OCI-LY1 (cell line): ENCODE measurements around the gene TYSND1.

ENCODE experiments used
- H2AFZ ChIP-seq: fragments of 200-600 bp; sonication (generic), shearing (Covaris generic); 2 replicates; pipeline ENCODE4 v1.6.0; 2014; ENCODE audit warnings: antibody characterized with exemption, mild to moderate bottlenecking, low read length
- H3F3A ChIP-seq: fragments of 200-600 bp; sonication (generic), shearing (Covaris generic); 2 replicates; pipeline ENCODE4 v1.6.0; 2014; ENCODE audit warnings: mild to moderate bottlenecking, antibody characterized with exemption, low read length, moderate library complexity; ENCODE audit not compliant: insufficient read depth
- H3K27ac ChIP-seq: fragments of 200-600 bp; sonication (generic); 2 replicates; pipeline ENCODE4 v1.5.1; 2014; ENCODE audit warnings: low read length, mixed run types, mild to moderate bottlenecking, low read depth; ENCODE audit not compliant: poor library complexity, severe bottlenecking
- H3K27me3 ChIP-seq: fragments of 200-600 bp; sonication (generic); 2 replicates; pipeline ENCODE4 v1.6.0; 2014; ENCODE audit warnings: antibody characterized with exemption, mild to moderate bottlenecking, low read length, moderate library complexity; ENCODE audit not compliant: insufficient read depth
- H3K36me3 ChIP-seq: fragments of 200-600 bp; sonication (generic); 2 replicates; pipeline ENCODE4 v1.6.1; 2014; ENCODE audit warnings: mild to moderate bottlenecking, antibody characterized with exemption, low read length, moderate library complexity, mixed read lengths; ENCODE audit not compliant: insufficient read depth
- H3K4me1 ChIP-seq: fragments of 200-600 bp; sonication (generic); 2 replicates; pipeline ENCODE4 v1.5.1; 2014; ENCODE audit warnings: mild to moderate bottlenecking, low read length, moderate library complexity; ENCODE audit not compliant: insufficient read depth, severe bottlenecking
- H3K4me2 ChIP-seq: fragments of 200-600 bp; sonication (generic), shearing (Covaris generic); 2 replicates; pipeline ENCODE4 v1.6.1; 2014; ENCODE audit warnings: low read length
- H3K4me3 ChIP-seq: fragments of 200-600 bp; sonication (generic); 2 replicates; pipeline ENCODE4 v1.5.1; 2014; ENCODE audit warnings: low read length, low read depth, mild to moderate bottlenecking, mixed read lengths; ENCODE audit not compliant: poor library complexity, severe bottlenecking
- H3K79me2 ChIP-seq: fragments of 200-600 bp; shearing (Covaris generic); 2 replicates; pipeline ENCODE4 v1.6.1; 2016; ENCODE audit warnings: mixed run types, low read length, mixed read lengths; ENCODE audit not compliant: insufficient read depth
- H3K9ac ChIP-seq: fragments of 200-600 bp; sonication (generic), shearing (Covaris generic); 2 replicates; pipeline ENCODE4 v1.6.1; 2014; ENCODE audit warnings: mild to moderate bottlenecking, low read length, mixed read lengths
- H3K9me2 ChIP-seq: fragments of 200-600 bp; sonication (generic), shearing (Covaris generic); 2 replicates; pipeline ENCODE4 v1.6.1; 2014; ENCODE audit warnings: low read depth, mild to moderate bottlenecking, low read length, mixed read lengths
- H3K9me3 ChIP-seq: fragments of 200-600 bp; shearing (Covaris generic); 2 replicates; pipeline ENCODE4 v1.6.1; 2014; ENCODE audit warnings: low read length, mixed read lengths
- H4K20me1 ChIP-seq: fragments of 200-600 bp; sonication (generic), shearing (Covaris generic); 2 replicates; pipeline ENCODE4 v1.6.0; 2016; ENCODE audit warnings: mild to moderate bottlenecking, low read length; ENCODE audit not compliant: insufficient read depth
- EZH2 ChIP-seq: fragments of 200-600 bp; sonication (generic), shearing (Covaris generic); IDR thresholded peaks from 2 replicates; pipeline ENCODE4 v1.8.0; 2017; ENCODE audit warnings: borderline replicate concordance, mixed run types, mild to moderate bottlenecking, antibody characterized with exemption, low read length, moderate library complexity, mixed read lengths
- TF ChIP-seq, protein P1 (sequence below): fragments of 200-600 bp; sonication (generic), shearing (Covaris generic); IDR thresholded peaks from 2 replicates; pipeline ENCODE4 v1.5.1; 2017; ENCODE audit warnings: mild to moderate bottlenecking, antibody characterized with exemption, low read length, moderate library complexity, mixed read lengths

TYSND1 gene

DNA sequence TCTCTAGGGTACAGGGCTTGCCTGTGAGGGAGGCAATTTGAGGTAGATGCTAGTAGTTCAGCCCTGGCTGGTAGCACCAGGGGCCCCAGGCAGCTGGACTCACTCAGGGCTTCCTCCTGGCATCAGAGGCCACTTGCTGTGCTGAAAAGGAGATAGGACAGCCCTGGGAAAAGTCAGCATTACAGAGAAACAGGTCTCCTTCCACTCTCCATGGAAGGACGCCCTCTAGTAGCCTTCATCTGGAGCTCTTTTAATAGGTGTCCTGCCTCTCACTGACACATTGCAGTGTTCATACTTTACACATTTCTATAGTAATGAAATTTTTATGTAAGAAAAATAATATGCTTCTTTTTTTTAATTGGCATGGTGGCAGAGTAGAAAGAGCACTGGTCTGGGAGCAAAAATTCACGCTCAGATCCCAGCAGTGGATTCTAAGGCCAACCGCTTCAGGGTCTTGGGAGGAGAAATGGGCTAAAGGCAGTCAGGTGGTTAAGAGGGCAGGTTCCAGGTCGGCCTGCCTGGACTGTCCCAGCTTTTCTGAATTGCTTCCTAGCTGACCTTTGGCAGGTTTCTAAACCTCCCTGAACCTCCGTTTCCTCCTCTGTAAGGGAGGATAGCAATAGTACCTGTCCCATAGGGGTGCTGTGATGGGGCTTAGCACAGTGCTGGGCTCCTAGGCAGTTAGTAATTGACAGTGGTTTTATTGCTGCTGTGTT is 49.6 kb downstream of the TYSND1 start:
- Histone ChIP-seq H3F3A (no peaks in the 10 kb centered on the region), H2AFZ (no peak overlapping the region), H3K27ac (no peak overlapping the region), H3K9me2 (no peaks in the 10 kb centered on the region), H3K36me3 (no peaks in the 10 kb centered on the region; the same call in 1 of the 2 replicates), H3K79me2 (no peaks in the 10 kb centered on the region), H3K4me1 (no peaks in the 10 kb centered on the region), H3K4me3 (no peak overlapping the region), H3K27me3 (no peaks in the 10 kb centered on the region), H4K20me1 (no peaks in the 10 kb centered on the region), H3K9me3 (no peaks in the 10 kb centered on the region), H3K9ac (no peak overlapping the region), H3K4me2 (no peak overlapping the region)
- no peak for TF ChIP-seq EZH2
- TF ChIP-seq, protein P1, sequence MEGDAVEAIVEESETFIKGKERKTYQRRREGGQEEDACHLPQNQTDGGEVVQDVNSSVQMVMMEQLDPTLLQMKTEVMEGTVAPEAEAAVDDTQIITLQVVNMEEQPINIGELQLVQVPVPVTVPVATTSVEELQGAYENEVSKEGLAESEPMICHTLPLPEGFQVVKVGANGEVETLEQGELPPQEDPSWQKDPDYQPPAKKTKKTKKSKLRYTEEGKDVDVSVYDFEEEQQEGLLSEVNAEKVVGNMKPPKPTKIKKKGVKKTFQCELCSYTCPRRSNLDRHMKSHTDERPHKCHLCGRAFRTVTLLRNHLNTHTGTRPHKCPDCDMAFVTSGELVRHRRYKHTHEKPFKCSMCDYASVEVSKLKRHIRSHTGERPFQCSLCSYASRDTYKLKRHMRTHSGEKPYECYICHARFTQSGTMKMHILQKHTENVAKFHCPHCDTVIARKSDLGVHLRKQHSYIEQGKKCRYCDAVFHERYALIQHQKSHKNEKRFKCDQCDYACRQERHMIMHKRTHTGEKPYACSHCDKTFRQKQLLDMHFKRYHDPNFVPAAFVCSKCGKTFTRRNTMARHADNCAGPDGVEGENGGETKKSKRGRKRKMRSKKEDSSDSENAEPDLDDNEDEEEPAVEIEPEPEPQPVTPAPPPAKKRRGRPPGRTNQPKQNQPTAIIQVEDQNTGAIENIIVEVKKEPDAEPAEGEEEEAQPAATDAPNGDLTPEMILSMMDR: no peak

DNA sequence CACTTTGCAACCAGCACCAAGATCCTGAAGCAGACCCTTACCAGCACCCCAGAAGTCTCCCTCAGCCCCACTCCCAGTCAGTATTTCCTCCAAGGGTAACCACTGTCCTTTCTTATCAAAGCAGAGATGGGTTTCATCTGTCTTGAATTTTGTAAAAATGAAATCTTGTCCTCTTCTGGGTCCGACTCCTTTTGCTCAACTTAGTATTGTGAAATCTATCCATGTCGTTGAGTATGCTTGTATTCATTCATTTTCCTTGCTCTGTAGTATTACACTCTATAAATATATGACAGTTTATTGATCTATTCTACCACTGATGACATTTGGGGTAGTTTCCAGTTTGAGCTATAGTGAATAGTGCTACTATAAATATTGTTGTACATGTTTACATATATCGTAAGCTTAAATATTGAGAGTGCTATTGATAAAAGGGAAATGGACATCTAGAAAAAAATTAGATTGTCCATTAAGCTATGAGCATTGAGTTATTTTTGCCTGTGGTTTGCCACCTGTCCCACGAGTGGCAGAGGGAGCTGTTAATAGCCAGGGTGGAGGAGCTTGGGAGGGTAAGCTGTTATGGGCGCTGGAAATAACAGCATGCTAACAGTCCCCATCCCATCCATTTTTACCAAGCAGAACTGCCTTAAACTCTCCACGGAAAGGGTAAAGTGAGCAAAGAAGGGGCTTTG is 50.3 kb downstream of the TYSND1 start:
- Histone ChIP-seq H3K9ac (no peak overlapping the region), H3K4me3 (no peak overlapping the region), H3K9me2 (no peaks in the 10 kb centered on the region), H3K27me3 (no peaks in the 10 kb centered on the region), H3K27ac (no peak overlapping the region), H2AFZ (no peak overlapping the region), H3K36me3 (no peaks in the 10 kb centered on the region), H3K9me3 (no peaks in the 10 kb centered on the region), H3K79me2 (no peaks in the 10 kb centered on the region), H3K4me1 (no peaks in the 10 kb centered on the region), H4K20me1 (no peaks in the 10 kb centered on the region), H3F3A (no peaks in the 10 kb centered on the region), H3K4me2 (no peak overlapping the region)
- no peak for TF ChIP-seq EZH2
- TF ChIP-seq, protein P1: no peak

DNA sequence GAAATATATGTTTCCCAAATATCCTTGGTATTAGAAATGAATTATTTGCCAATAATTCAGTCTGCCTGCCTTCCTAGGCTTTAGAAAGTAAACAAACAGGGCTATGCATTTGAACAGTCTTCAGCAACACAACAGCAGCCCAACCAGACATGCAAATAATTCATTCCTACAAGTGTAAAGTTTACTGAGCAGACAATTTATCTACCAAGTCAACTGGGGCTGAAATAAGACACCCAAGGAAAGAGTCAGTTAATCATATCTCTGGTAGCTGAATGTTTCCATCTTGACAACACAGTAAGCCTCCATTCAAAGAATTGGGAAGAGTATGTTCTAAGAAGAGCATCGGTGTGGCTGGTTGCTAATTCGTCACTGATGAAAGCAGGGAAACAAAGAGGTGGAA is 52.2 kb downstream of the TYSND1 start:
- H3K27ac ChIP-seq: no peak overlapping the region

More for the DNA sequence above, 52.2 kb downstream of the TYSND1 start:
- H3K4me3 ChIP-seq: no peak overlapping the region
- H3K79me2 ChIP-seq: no peaks in the 10 kb centered on the region
- H2AFZ ChIP-seq: no peak overlapping the region
- no peaks in the 10 kb centered on the region for H3K36me3 ChIP-seq
- no peaks in the 10 kb centered on the region for H3K9me2 ChIP-seq
- no peak for TF ChIP-seq EZH2
- TF ChIP-seq, protein P1: no peak
- no peaks in the 10 kb centered on the region for H3K4me1 ChIP-seq
- H3K9me3 ChIP-seq: no peaks in the 10 kb centered on the region
- no peaks in the 10 kb centered on the region; the same call in 1 of the 2 replicates for H3K27me3 ChIP-seq
- no peaks in the 10 kb centered on the region for H3F3A ChIP-seq
- no peaks in the 10 kb centered on the region for H4K20me1 ChIP-seq
- H3K9ac ChIP-seq: no peak overlapping the region
- H3K4me2 ChIP-seq: no peak overlapping the region
